ENCODE results near the gene STOX2. TPM values are rescaled to one million over a fixed set of nuclear protein-coding genes. Genes with fewer than 3 reads are reported as not detected.
A peak's percentile ranks its signal among the peaks of the same experiment; 100 is the strongest.

Gene STOX2
- total and polyA plus RNA-seq, 2 of the 8 experiments (the other 6 are each of a cell fraction or from before 2014, with no cell fraction given) = 5.5 to 20.0 TPM

DNA sequence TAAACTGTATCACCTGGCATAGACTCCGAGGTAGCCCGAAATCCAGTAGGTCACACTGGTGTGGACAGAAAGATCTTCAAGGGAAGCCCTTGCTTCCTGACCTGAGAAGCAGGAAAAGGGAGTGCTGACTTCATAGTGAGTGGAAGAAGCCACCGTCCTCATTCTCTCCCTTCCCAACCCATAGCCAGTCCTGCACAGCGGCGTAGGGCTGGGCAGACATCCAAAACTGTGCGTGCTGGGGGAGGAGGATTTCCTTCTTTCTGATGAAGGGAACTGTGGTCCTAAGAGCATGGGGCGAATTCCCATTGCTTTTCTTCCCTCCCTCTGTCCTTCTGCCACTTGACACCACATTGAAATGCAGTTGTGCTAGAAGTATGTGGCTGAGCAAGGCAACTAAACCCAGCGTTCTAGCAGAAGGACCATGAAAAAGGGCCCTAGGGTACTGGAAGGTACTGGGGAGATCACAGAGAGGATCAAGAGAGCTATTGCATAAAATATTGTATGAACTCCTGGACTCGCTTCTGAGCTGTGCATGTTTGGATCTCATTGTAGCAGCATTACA, 66.9 kb downstream of the STOX2 start:
- TF ChIP-seq RAD21 (IDR thresholded peaks at IDR 0.05 in 1 of 2, conservative IDR thresholded peaks at IDR 0.05 in 1 of 2; ENCODE audit: low read depth in 2 of 2, low read length in 2 of 2) (no peak), RFX5 (IDR thresholded peaks at IDR 0.05; ENCODE audit: borderline replicate concordance, low read depth, low read length) (no peak)
- Histone ChIP-seq H3K36me3 (ENCODE audit: control insufficient read depth in 2 of 4, insufficient read depth in 4 of 4, low read length in 3 of 4) (no peaks in the 10 kb centered on the region), H3K9me3 (ENCODE audit: insufficient read depth in 2 of 2, low read depth in 1 of 2, low read length in 1 of 2) (peaks cover 0 to 3% of the 10 kb centered on the region in 2 experiments; a peak in 1 of 4 replicates), H2BK5ac (ENCODE audit: low read depth, low read length) (no peak overlapping the region), H3K27ac (ENCODE audit: low read depth, low read length) (no peak overlapping the region), H3K56ac (replicated peaks; ENCODE audit: insufficient read length, low read depth, low read length) (no peak overlapping the region), H3K9ac (replicated peaks in 1 of 4; ENCODE audit: extremely low read depth in 1 of 4, low read depth in 3 of 4, low read length in 3 of 4) (no peak overlapping the region), H3K79me1 (ENCODE audit: low read depth, low read length) (no peaks in the 10 kb centered on the region), H2BK15ac (ENCODE audit: low read length) (no peak overlapping the region), H2BK120ac (replicated peaks; ENCODE audit: low read depth, low read length) (no peak overlapping the region), H4K5ac (ENCODE audit: insufficient read length, low read depth, low read length) (no peak overlapping the region), H3K79me2 (ENCODE audit: control insufficient read depth in 1 of 2, insufficient read depth in 2 of 2, low read length in 2 of 2) (peaks cover 0 to 3% of the 10 kb centered on the region in 2 experiments; a peak in 1 of 4 replicates), H3K4me2 (ENCODE audit: insufficient read depth in 1 of 2, low read depth in 2 of 2, low read length in 2 of 2) (no peak overlapping the region), H3K18ac (ENCODE audit: extremely low read depth, low read length) (no peak overlapping the region), H3K27me3 (replicated peaks in 1 of 4; ENCODE audit: control insufficient read depth in 3 of 4, extremely low read depth in 1 of 4, insufficient read depth in 3 of 4, low read length in 3 of 4) (no peaks in the 10 kb centered on the region), H2BK20ac (ENCODE audit: low read length) (no peak overlapping the region), H4K91ac (replicated peaks; ENCODE audit: insufficient read length, low read length) (no peak overlapping the region), H3K4ac (replicated peaks; ENCODE audit: insufficient read length, low read depth, low read length) (no peak overlapping the region), H3K23me2 (ENCODE audit: low read depth, low read length) (no peaks in the 10 kb centered on the region; the same call in 1 of the 2 replicates), H4K20me1 (replicated peaks in 1 of 2; ENCODE audit: control insufficient read depth in 1 of 2, insufficient read depth in 2 of 2, low read length in 2 of 2) (no peaks in the 10 kb centered on the region), H2BK12ac (ENCODE audit: low read depth, low read length) (no peak overlapping the region), H3K23ac (ENCODE audit: insufficient read length) (no peak overlapping the region), H3K4me1 (replicated peaks in 1 of 4; ENCODE audit: control insufficient read depth in 3 of 4, insufficient read depth in 4 of 4, low read length in 3 of 4) (peaks cover 2 to 9% (median 6%) of the 10 kb centered on the region in 4 experiments; a peak in 5 of 7 replicates), H2AFZ (ENCODE audit: low read length) (peak overlapping the region; percentile 48; the same call in 1 of the 2 replicates), H4K8ac (ENCODE audit: extremely low read depth, insufficient read depth, low read length) (no peak overlapping the region), H3K14ac (ENCODE audit: insufficient read length) (no peak overlapping the region), H2AK5ac (ENCODE audit: low read depth, low read length) (0 out of 2 replicates have a peak overlapping the region, but pooled peaks have one; percentile 18), H3K4me3 (ENCODE audit: extremely low read depth in 1 of 4, insufficient read depth in 2 of 4, low read depth in 3 of 4, low read length in 4 of 4) (no peak overlapping the region)
- CTCF ChIA-PET (ENCODE audit: partially characterized antibody) = interaction anchor here (0.7 to 1.2 kb wide), 5 partner anchors 12 to 130 kb away, joined by 3 read pairs; no protein-coding TSS in a partner anchor
- FAIRE-seq (no peak), DNase-seq (ENCODE audit: low read depth in 1 of 2, low spot score in 2 of 2) (no peak)
- WGBS, 2 experiments (ENCODE audit: extremely low coverage in 1 of 2, insufficient coverage in 1 of 2, insufficient read length in 1 of 2, insufficient replicate concordance in 2 of 2, low coverage in 1 of 2, low lambda C conversion rate in 2 of 2, missing lambda C conversion rate in 1 of 2) = 81% methylated on average over 9 of the region's 9 CpGs; no CpG with 5 or more reads in 1 of the 2 experiments
- POLR2A ChIA-PET (ENCODE audit: partially characterized antibody) = interaction anchor here (0.6 kb wide), 1 partner anchor 680 kb away, joined by 3 read pairs; no protein-coding TSS in a partner anchor
